Motor neuron (in vitro differentiated cells): ENCODE data around the gene COA1. TPM values are rescaled to one million over a fixed set of nuclear protein-coding genes. Genes with fewer than 3 reads are reported as not detected.

Source experiments
- ATAC-seq, 8 experiments: fragments of 200-7000 bp; cut with Tn5 transposase; replicated peaks in 6 of 8; 2 replicates each; pipeline ENCODE4 v1.8.0; 2021; ENCODE audit warnings: mild to moderate bottlenecking in 8 of 8, moderate library complexity in 8 of 8
- H3K27ac ChIP-seq, 2 donors: fragments of 250-450 bp; sonication (Bioruptor Pico); 2 replicates each; pipeline ENCODE4 v1.9.0; 2021; ENCODE audit warnings: antibody characterized with exemption in 2 of 2, mild to moderate bottlenecking in 2 of 2, moderate library complexity in 1 of 2
- H3K4me1 ChIP-seq, 2 donors: fragments of 250-450 bp; sonication (Bioruptor Pico); replicated peaks in 1 of 2; 2 replicates each; pipeline ENCODE4 v1.6.1; 2021; ENCODE audit warnings: antibody characterized with exemption in 2 of 2, mild to moderate bottlenecking in 2 of 2, moderate library complexity in 1 of 2
- H3K4me3 ChIP-seq, 5 donors: fragments of 250-450 bp; sonication (Bioruptor Pico); 2 replicates each; pipeline ENCODE4 v1.9.0; 2021; ENCODE audit warnings: antibody characterized with exemption in 5 of 5, mild to moderate bottlenecking in 5 of 5, moderate library complexity in 4 of 5
- WGBS, 10 experiments: fragments of 450-650 bp; shearing (Covaris generic); methylation state at CpG; one replicate each; pipeline ENCODE4 v1.0.0; 2022; 5-methylcytosine and 5-hydroxymethylcytosine counted together
- in situ Hi-C, 9 experiments: fragments of 400-800 bp; cut with MboI; loops; one replicate each; pipeline ENCODE4 v1.15.0; 2021; ENCODE audit warnings: low sequenced_read_pairs in 9 of 9, low pct_unique_long_range_greater_than_20kb in 2 of 9; ENCODE audit not compliant: unreplicated experiment in 9 of 9
- total RNA-seq, 8 experiments: library from RNA; unstranded; fragments of 300-600 nt; gene quantifications; 2 replicates each; pipeline versions ENCODE4 v1.2.3 to v1.2.4, GENCODE V29; 2022

Gene COA1
- total RNA-seq, 8 experiments from 2014 or later, result 46.0 to 93.2 (median 76.1) TPM

GRCh38 chr7:43764807-43765491 lies 35.6 kb upstream of the COA1 start:
- in situ Hi-C loops, result no loop called here
- ATAC-seq, result peak in 1 of 8 experiments; percentile 20
- peaks cover 0 to 3% of the 10 kb centered on the region in 2 donors for H3K4me1 ChIP-seq
- no peak overlapping the region for H3K27ac ChIP-seq
- H3K4me3 ChIP-seq, result no peak overlapping the region
- WGBS, 10 experiments, result 0 to 92% (median 78%) methylated on average over 1 to 10 of the region's 10 CpGs; no CpG with 5 or more reads in 3 of the 10 experiments

DNA sequence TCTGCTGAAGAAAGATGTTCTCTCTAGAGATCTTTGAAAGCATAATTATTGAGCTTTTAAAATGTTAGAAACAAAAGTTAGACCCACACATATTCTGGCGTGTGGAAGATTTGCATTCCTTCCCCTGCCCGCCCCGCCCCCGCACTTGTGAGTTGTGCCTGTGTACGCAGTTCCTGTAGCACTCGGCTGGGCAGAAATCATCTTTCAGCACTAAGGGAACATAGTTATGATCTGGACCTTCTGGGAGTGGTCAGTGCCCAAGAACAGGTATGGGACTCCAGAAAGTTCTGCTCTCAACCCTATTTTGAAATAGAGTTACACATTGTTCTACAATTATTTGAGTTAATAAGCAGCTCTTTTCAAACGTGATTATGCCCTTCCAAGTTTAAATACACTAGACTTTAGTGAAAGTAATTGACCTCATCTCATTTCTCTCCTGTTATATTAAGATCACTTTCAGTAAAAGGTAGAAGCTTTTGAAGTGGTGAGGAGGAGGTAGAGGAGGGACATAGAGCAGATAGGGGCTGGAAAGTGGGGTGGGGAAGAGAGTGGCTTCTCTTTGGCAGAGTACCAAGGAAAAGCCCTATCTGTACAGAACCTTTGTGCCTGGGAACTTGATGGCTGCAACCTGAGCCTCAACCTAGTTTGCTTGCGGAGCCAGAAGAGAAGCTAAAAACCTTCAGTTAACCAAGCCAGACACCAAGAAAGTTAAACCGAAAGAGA lies 34.9 kb upstream of the COA1 start:
- Histone ChIP-seq H3K27ac (no peak overlapping the region), H3K4me1 (peaks cover 0 to 7% of the 10 kb centered on the region in 2 donors), H3K4me3 (no peak overlapping the region)
- peak in 1 of 8 experiments; percentile 26 for ATAC-seq
- whole genome bisulfite sequencing, 10 experiments, result 0 to 100% (median 70%) methylated on average over 1 to 6 of the region's 9 CpGs; no CpG with 5 or more reads in 1 of the 10 experiments
- in situ Hi-C loops, result no loop called here

DNA sequence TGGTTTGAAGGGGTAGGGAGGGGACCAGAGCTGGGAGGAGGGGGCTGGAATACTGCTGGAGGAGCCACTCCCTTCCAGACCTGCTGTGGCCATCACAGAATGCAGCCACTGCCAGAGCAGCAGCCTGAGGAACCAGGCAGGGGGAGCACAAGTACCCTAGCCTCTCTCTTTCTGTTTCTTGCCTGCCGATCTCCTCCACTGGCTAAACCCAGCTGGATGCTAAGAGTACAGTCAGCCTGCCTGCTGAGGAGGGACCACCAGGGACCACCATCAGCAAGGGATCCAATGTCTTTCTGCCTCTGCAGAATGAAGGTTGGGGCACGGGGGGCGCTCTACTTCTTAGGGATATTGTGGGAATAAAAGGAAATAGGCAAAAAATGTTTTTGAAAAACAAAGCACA lies 33.9 kb upstream of the COA1 start:
- H3K4me3 ChIP-seq, result no peak overlapping the region
- peaks cover 0 to 7% of the 10 kb centered on the region in 2 donors for H3K4me1 ChIP-seq
- 50 to 100% (median 88%) methylated on average over 1 to 2 of the region's 3 CpGs; no CpG with 5 or more reads in 5 of the 10 experiments for WGBS, 10 experiments
- H3K27ac ChIP-seq, result no peak overlapping the region
- in situ Hi-C loops, result no loop called here
- ATAC-seq, result no peak

- in situ Hi-C loops, result no loop called here
- Histone ChIP-seq H3K4me3 (no peak overlapping the region), H3K4me1 (peaks cover 0 to 5% of the 10 kb centered on the region in 2 donors), H3K27ac (no peak overlapping the region)
- no peak for ATAC-seq
- 33 to 100% (median 79%) methylated on average over 1 to 4 of the region's 5 CpGs; no CpG with 5 or more reads in 2 of the 10 experiments for WGBS, 10 experiments
Measured at GRCh38 chr7:43761938-43762692, 32.8 kb upstream of the COA1 start.

DNA sequence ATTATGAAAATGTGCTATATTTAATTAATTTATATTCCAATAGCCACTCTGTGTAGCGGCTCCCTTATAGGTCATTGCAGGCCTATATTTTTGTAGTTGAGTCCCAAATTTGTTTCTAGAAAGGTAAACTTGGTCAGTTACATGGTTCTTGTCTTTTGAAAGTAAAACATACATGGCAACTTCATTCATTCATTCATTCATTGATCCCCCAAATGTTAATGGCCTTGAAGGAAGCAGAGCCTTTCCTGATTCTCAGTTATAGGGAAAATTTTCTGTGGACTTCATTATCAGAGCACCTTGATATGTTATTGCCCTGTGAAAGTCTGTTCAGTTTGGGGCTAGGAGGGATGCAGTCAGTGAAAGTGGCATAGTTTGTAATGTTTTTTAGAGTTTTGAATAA lies 32.1 kb upstream of the COA1 start:
- Histone ChIP-seq H3K27ac (no peak overlapping the region), H3K4me3 (no peak overlapping the region), H3K4me1 (peaks cover 0 to 5% of the 10 kb centered on the region in 2 donors)
- in situ Hi-C loops, result no loop called here
- 75 to 100% (median 90%) methylated on average over 1 of the region's 1 CpG; no CpG with 5 or more reads in 2 of the 10 experiments for WGBS, 10 experiments
- ATAC-seq, result no peak

DNA sequence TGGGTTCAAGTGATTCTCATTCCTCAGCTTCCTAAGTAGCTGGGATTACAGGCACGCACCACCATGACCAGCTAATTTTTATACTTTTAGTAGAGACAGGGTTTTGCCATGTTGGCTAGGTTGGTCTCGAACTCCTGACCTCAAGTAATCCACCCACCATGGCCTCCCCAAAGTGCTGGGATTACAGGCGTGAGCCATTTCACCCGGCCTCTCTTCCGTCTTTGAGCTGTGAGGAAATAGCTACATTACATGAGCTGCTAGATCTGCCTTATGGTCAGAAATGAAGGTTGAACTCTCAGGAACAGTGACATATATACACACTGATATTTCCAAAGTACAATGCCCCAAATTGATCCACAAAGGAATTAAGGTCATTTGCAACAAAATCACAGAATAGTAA lies 31.5 kb upstream of the COA1 start:
- 88 to 100% (median 92%) methylated on average over 2 to 5 of the region's 5 CpGs; no CpG with 5 or more reads in 5 of the 10 experiments for WGBS, 10 experiments

GRCh38 chr7:43758822-43759683 lies 29.7 kb upstream of the COA1 start:
- peak; percentile 84 to 89 (median 87) for ATAC-seq
- no peak overlapping the region for H3K27ac ChIP-seq
- H3K4me3 ChIP-seq, result peak overlapping the region; percentile 45 to 56 (median 55)
- in situ Hi-C loops, result no loop called here
- H3K4me1 ChIP-seq, result peaks cover 0 to 5% of the 10 kb centered on the region in 2 donors
- 0 to 31% (median 15%) methylated on average over 4 to 21 of the region's 56 CpGs; no CpG with 5 or more reads in 2 of the 10 experiments for WGBS, 10 experiments

More for the DNA sequence above, 31.5 kb upstream of the COA1 start:
- in situ Hi-C loops, result no loop called here
- H3K4me3 ChIP-seq, result no peak overlapping the region
- peaks cover 0 to 5% of the 10 kb centered on the region in 2 donors for H3K4me1 ChIP-seq
- H3K27ac ChIP-seq, result no peak overlapping the region
- ATAC-seq, result no peak

GRCh38 chr7:43758029-43758821 lies 28.9 kb upstream of the COA1 start, which contains the start of gene BLVRA:
BLVRA (plus strand) TSS chr7:43758680; CDS start chr7:43771159, 12,479 bp downstream.
- ATAC-seq, result peak; percentile 80 to 91 (median 86)
- in situ Hi-C loops, result no loop called here
- WGBS, 10 experiments, result 9 to 78% (median 37%) methylated on average over 1 to 6 of the region's 67 CpGs; no CpG with 5 or more reads in 6 of the 10 experiments
- peak within 1 kb of the TSS; percentile 45 to 56 (median 55) for H3K4me3 ChIP-seq
- no peak within 1 kb of the TSS for H3K27ac ChIP-seq
- H3K4me1 ChIP-seq, result peaks cover 0 to 5% of the 10 kb centered on the region in 2 donors

- in situ Hi-C loops, result no loop called here
- no peak overlapping the region for H3K27ac ChIP-seq
- 43 to 100% (median 82%) methylated on average over 1 to 2 of the region's 2 CpGs; no CpG with 5 or more reads in 2 of the 10 experiments for WGBS, 10 experiments
- no peak overlapping the region for H3K4me3 ChIP-seq
- ATAC-seq, result no peak
- H3K4me1 ChIP-seq, result peaks cover 0 to 5% of the 10 kb centered on the region in 2 donors
Measured at GRCh38 chr7:43757073-43757720, 27.9 kb upstream of the COA1 start.

- H3K27ac ChIP-seq, result no peak overlapping the region
- no peak for ATAC-seq
- in situ Hi-C loops, result no loop called here
- WGBS, 10 experiments, result 25 to 100% (median 67%) methylated on average over 1 of the region's 1 CpG; no CpG with 5 or more reads in 3 of the 10 experiments
- H3K4me1 ChIP-seq, result peaks cover 0 to 5% of the 10 kb centered on the region in 2 donors
- no peak overlapping the region for H3K4me3 ChIP-seq
Measured at GRCh38 chr7:43756368-43757072, 27.2 kb upstream of the COA1 start.

- Histone ChIP-seq H3K4me1 (peaks cover 0 to under 1% of the 10 kb centered on the region in 2 donors), H3K4me3 (no peak overlapping the region), H3K27ac (no peak overlapping the region)
- no peak for ATAC-seq
- 50 to 100% (median 92%) methylated on average over 1 to 3 of the region's 4 CpGs; no CpG with 5 or more reads in 7 of the 10 experiments for WGBS, 10 experiments
- in situ Hi-C loops, result no loop called here
Measured at GRCh38 chr7:43754596-43754995, 25.3 kb upstream of the COA1 start.
